HCT116 (cell line): ENCODE results near the gene ARHGAP12. TPM values are rescaled to one million over a fixed set of nuclear protein-coding genes. Genes with fewer than 3 reads are reported as not detected.

Experiments used
- ATAC-seq: fragments of 200-7000 bp; cut with Tn5 transposase; 2 replicates; pipeline ENCODE4 v1.9.1; 2020; ENCODE audit warnings: mild to moderate bottlenecking, moderate library complexity
- BruUV-seq: library from RNA; stranded (reverse); fragments of 400-500 nt; replicated peaks from 2 replicates; lab custom pipeline; 2021; lab: Mats Ljungman, UMichigan
- CTCF ChIA-PET: fragments of 300-600 bp; sonication (Branson Sonifier 250); formaldehyde crosslinking; loops from one replicate; lab custom pipeline; 2021; ENCODE audit warnings: antibody characterized with exemption; lab: Charles Lee
- POLR2A ChIA-PET: fragments of 300-600, 350-600 bp; sonication (Branson Sonifier 250); formaldehyde crosslinking; loops from one replicate; lab custom pipeline; 2021; ENCODE audit warnings: antibody characterized with exemption; lab: Charles Lee
- RAD21 ChIA-PET, 2 experiments: fragments of 300-600 bp; sonication (Branson Sonifier 250); formaldehyde crosslinking; loops; one replicate each; lab custom pipeline; 2023; ENCODE audit warnings: low total read pairs in 2 of 2; ENCODE audit not compliant: uncharacterized antibody in 2 of 2, unreplicated experiment in 2 of 2, low non-redundant PET in 1 of 2; lab: Charles Lee
- DNase-seq: peaks from one replicate; pipeline ENCODE4 v3.0.0-alpha.2; 2010; ENCODE audit warnings: low read depth, low spot score
- H2AFZ ChIP-seq: fragments of 200-600 bp; shearing (Covaris generic), sonication (generic); 2 replicates; pipeline ENCODE4 v1.6.1; 2017; ENCODE audit warnings: low read depth, mixed run types, mixed read lengths, antibody characterized with exemption, low read length; ENCODE audit not compliant: poor library complexity, severe bottlenecking
- H3K27ac ChIP-seq: 2 replicates; pipeline ENCODE4 v1.5.1; 2012; ENCODE audit warnings: low read depth, low read length
- H3K27me3 ChIP-seq: fragments of 200-600 bp; sonication (generic); 2 replicates; pipeline ENCODE4 v1.6.1; 2016; ENCODE audit warnings: mixed run types, low read length, mixed read lengths; ENCODE audit not compliant: insufficient read depth
- H3K36me3 ChIP-seq, 2 experiments: fragments of 200-500 bp in 1 of 2; fragments of 200-600 bp in 1 of 2; sonication (Bioruptor generic) in 1 of 2; sonication (generic) in 1 of 2; 2 replicates each; pipeline versions ENCODE4 v1.5.1 to v1.6.1; 2014 to 2016; ENCODE audit warnings: low read length in 2 of 2, inconsistent platforms in 1 of 2, mixed read lengths in 1 of 2, mixed run types in 1 of 2; ENCODE audit not compliant: insufficient read depth in 2 of 2, control insufficient read depth in 1 of 2
- H3K4me1 ChIP-seq, 2 experiments: fragments of 200-600 bp in 1 of 2; sonication (generic) in 1 of 2; 2 replicates each; pipeline versions ENCODE4 v1.5.1 to v1.6.1; 2012 to 2017; ENCODE audit warnings: low read length in 2 of 2, inconsistent platforms in 1 of 2, mild to moderate bottlenecking in 1 of 2, mixed read lengths in 1 of 2, mixed run types in 1 of 2, moderate library complexity in 1 of 2; ENCODE audit not compliant: insufficient read depth in 2 of 2, control insufficient read depth in 1 of 2
- H3K4me2 ChIP-seq: fragments of 200-600 bp; sonication (generic); 2 replicates; pipeline ENCODE4 v1.6.1; 2017; ENCODE audit warnings: mixed run types, low read length, mixed read lengths
- H3K4me3 ChIP-seq, 2 experiments: fragments of 200-600 bp in 1 of 2; sonication (generic) in 1 of 2; replicated peaks in 1 of 2; 2 replicates each; pipeline ENCODE4 v1.5.1; 2011 to 2016; ENCODE audit warnings: low read length in 2 of 2, control low read depth in 1 of 2, low read depth in 1 of 2, mild to moderate bottlenecking in 1 of 2, mixed read lengths in 1 of 2, mixed run types in 1 of 2
- H3K79me2 ChIP-seq: fragments of 200-600 bp; sonication (generic); 2 replicates; pipeline ENCODE4 v1.6.1; 2017; ENCODE audit warnings: mild to moderate bottlenecking, mixed run types, low read length, moderate library complexity, mixed read lengths; ENCODE audit not compliant: insufficient read depth
- H3K9ac ChIP-seq: fragments of 200-600 bp; sonication (generic); 2 replicates; pipeline ENCODE4 v1.6.1; 2016; ENCODE audit warnings: low read length, mixed read lengths
- H3K9me2 ChIP-seq: fragments of 200-600 bp; sonication (generic), shearing (Covaris generic); 2 replicates; pipeline ENCODE4 v1.6.1; 2017; ENCODE audit warnings: mixed run types, mild to moderate bottlenecking, moderate library complexity; ENCODE audit not compliant: insufficient read depth
- H3K9me3 ChIP-seq, 2 experiments: fragments of 200-500 bp in 1 of 2; fragments of 200-600 bp in 1 of 2; sonication (Bioruptor generic) in 1 of 2; sonication (generic) in 1 of 2; 2 replicates each; pipeline ENCODE4 v1.6.1; 2014 to 2017; ENCODE audit warnings: low read length in 2 of 2, mixed read lengths in 2 of 2, inconsistent platforms in 1 of 2, low read depth in 1 of 2, mild to moderate bottlenecking in 1 of 2, mixed run types in 1 of 2, moderate library complexity in 1 of 2; ENCODE audit not compliant: control insufficient read depth in 1 of 2, insufficient read depth in 1 of 2
- H4K20me1 ChIP-seq: fragments of 200-600 bp; sonication (generic), shearing (Covaris generic); 2 replicates; pipeline ENCODE4 v1.6.1; 2017; ENCODE audit warnings: mixed run types, mild to moderate bottlenecking, moderate library complexity; ENCODE audit not compliant: insufficient read depth
- CEBPB ChIP-seq: IDR thresholded peaks from 2 replicates; pipeline ENCODE4 v1.6.1; 2012; ENCODE audit warnings: low read depth
- EGR1 ChIP-seq: IDR thresholded peaks from 2 replicates; pipeline ENCODE4 v1.6.1; 2012; ENCODE audit warnings: low read depth
- POLR2A ChIP-seq: IDR thresholded peaks from 2 replicates; pipeline ENCODE4 v1.7.0; 2011; ENCODE audit warnings: borderline replicate concordance; ENCODE audit not compliant: insufficient read depth, insufficient read length; ENCODE audit errors: extremely low read depth
- REST ChIP-seq: IDR thresholded peaks from 2 replicates; pipeline ENCODE4 v1.6.1; 2012; ENCODE audit warnings: low read depth
- SP1 ChIP-seq: IDR thresholded peaks from 2 replicates; pipeline ENCODE4 v1.6.1; 2012; ENCODE audit warnings: low read depth
- SRF ChIP-seq: IDR thresholded peaks from 2 replicates; pipeline ENCODE4 v1.6.1; 2012; ENCODE audit warnings: low read depth
- TCF7L2 ChIP-seq: IDR thresholded peaks from 2 replicates; pipeline ENCODE4 v1.7.0; 2011; ENCODE audit warnings: borderline replicate concordance, inconsistent platforms; ENCODE audit not compliant: insufficient read depth, insufficient read length; ENCODE audit errors: extremely low read depth
- YY1 ChIP-seq: IDR thresholded peaks from 2 replicates; pipeline ENCODE4 v1.6.1; 2011; ENCODE audit warnings: low read length, low read depth, moderate library complexity, mild to moderate bottlenecking; ENCODE audit not compliant: insufficient replicate concordance; ENCODE audit errors: extremely low read depth
- ZFX ChIP-seq: fragments of 450-650 bp; IDR thresholded peaks from 2 replicates; pipeline ENCODE4 v1.6.1; 2017
- intact Hi-C: fragments of 100-400 bp; cut with micrococcal nuclease; formaldehyde crosslinking; loops from 2 replicates; pipeline ENCODE4 v1.10.0; 2022
- total RNA-seq: library from RNA; stranded (reverse); gene quantifications from one replicate; pipeline ENCODE4 v1.2.1, GENCODE V29; 2021; ENCODE audit not compliant: unreplicated experiment

Gene ARHGAP12
- total RNA-seq, 1 experiment from 2014 or later, result 80.3 TPM

- intact Hi-C loops, result loop anchor here (5.0 kb wide), 1 partner anchor 730 kb away; the partner anchor contains the start of gene ZNF438
- no peak for ATAC-seq
- TF ChIP-seq SP1 (no peak), CEBPB (no peak), SRF (no peak), EGR1 (no peak), YY1 (no peak), POLR2A (no peak), ZFX (no peak), REST (no peak), TCF7L2 (no peak)
These were observed 166.3 kb downstream of the ARHGAP12 start for GRCh38 chr10:31762316-31762715.

More at GRCh38 chr10:31762316-31762715, 166.3 kb downstream of the ARHGAP12 start:
- ChIA-PET POLR2A (no interaction called here), CTCF (no interaction called here), RAD21 (no interaction called here)
- BruUV-seq, result no TSS peak
- no peaks in the 10 kb centered on the region for H4K20me1 ChIP-seq
- no peaks in the 10 kb centered on the region for H3K9me3 ChIP-seq
- DNase-seq, result no peak
- H3K27ac ChIP-seq, result no peak overlapping the region
- no peaks in the 10 kb centered on the region for H3K9me2 ChIP-seq
- H3K4me1 ChIP-seq, result peaks cover 12 to 26% of the 10 kb centered on the region in 2 experiments
- H3K9ac ChIP-seq, result no peak overlapping the region
- no peaks in the 10 kb centered on the region for H3K79me2 ChIP-seq
- H3K4me2 ChIP-seq, result no peak overlapping the region
- H3K36me3 ChIP-seq, result no peaks in the 10 kb centered on the region
- no peak overlapping the region for H3K4me3 ChIP-seq
- no peak overlapping the region for H2AFZ ChIP-seq
- no peaks in the 10 kb centered on the region for H3K27me3 ChIP-seq
